AG04449 (cell line): Measurements from ENCODE around the gene MRPS15.

Experiments
- CTCF ChIA-PET: fragments of 350-600 bp; formaldehyde crosslinking; extraction: SDS; loops from one replicate; lab custom pipeline; 2021; ENCODE audit warnings: antibody characterized with exemption; lab: Yijun Ruan, JAX
- POLR2A ChIA-PET: fragments of 400-600, 350-600 bp; formaldehyde crosslinking; extraction: SDS; loops from one replicate; lab custom pipeline; 2020; ENCODE audit warnings: antibody characterized with exemption, inconsistent platforms; lab: Yijun Ruan, JAX
- DNase-seq: peaks from one replicate; pipeline ENCODE4 v3.0.0-alpha.2; 2010; ENCODE audit warnings: low read depth, low spot score
- H3K4me3 ChIP-seq: 2 replicates; pipeline ENCODE4 v1.5.1; 2011; ENCODE audit warnings: low read depth, mild to moderate bottlenecking, control low read depth, low read length
- CTCF ChIP-seq: IDR thresholded peaks from one replicate; pipeline ENCODE4 v1.5.1; 2011; ENCODE audit warnings: mild to moderate bottlenecking, moderate library complexity, low read length, control low read depth, inconsistent platforms; ENCODE audit not compliant: insufficient read depth; ENCODE audit errors: missing control alignments

MRPS15 gene

DNA sequence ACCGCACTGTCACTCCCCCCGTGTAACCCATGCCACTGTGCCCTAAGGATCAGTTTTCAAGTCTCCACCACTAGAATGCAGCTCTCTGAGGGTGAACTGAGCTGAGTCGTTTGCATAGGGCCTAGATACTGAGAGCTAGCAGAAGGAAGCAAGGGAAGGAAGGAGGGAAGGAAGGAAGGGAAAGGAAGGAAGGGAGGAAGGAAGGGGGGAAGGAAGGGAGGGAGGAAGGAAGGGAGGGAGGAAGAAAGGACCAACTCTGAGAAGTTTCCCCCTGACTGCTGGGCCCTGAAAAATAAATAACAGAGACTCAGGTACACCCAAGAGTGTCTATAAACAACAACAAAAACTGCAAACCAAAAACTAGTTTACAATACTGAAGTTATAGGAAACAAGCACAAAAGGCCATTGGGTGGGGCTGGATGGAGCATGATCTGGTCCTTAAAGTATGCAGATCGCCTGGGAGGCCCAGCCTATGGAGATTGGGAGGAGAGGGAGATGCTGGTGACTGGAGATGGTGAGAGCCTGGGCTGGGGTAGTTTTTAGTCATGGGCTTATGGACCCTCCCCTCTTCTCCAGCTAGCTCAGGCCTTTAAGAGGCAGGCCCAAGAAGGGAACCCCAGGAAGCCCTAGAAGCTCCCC, 1.7 kb upstream of the MRPS15 start:
- CTCF ChIA-PET = no interaction called here
- H3K4me3 ChIP-seq = no peak overlapping the region
- no peak for TF ChIP-seq CTCF
- POLR2A ChIA-PET = no interaction called here
- DNase-seq = no peak

DNA sequence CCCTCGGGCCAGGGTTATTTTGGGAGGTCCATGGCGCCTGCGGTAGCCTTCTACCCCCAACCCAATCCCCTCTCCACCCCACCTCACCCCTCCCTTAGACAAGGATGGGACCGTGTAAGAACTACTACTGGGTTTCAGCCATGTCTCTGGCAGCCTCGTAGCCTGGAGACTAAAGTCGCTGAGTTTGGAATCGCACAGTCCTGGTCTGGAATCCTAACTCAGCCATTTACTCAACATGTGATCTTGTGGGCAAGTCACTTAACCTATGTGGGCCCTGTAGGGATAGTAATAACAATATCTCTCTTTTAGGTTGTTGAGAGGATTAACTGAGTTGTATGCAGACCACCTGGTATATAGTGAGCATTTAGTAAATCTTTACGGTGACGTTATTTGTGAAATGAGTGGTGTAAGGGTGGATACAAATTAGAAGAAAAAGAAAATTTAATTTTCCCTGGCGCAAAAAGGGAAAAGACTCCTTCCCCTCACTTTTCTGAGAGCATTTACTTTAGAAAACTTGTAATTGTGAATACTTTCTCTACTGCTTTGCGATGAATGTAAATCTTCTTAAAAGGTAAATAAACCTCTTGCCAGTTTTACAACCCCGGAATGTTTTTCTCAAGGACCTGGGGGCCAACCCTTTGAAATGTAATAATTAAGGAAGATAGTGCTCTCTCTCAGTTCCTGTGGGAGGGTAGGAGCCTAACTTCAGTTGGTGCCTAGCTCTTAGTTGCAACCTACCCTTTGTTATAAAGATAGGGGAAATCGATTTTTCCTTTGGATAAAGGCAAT, 615 bp upstream of the MRPS15 start:
- POLR2A ChIA-PET = interaction anchor here (0.7 to 1.4 kb wide), 3 partner anchors 11 to 14 kb away, joined by 3 to 16 read pairs (median 4); partner anchors contain the start of gene OSCP1
- CTCF ChIA-PET = interaction anchor here (0.7 to 1.4 kb wide), 3 partner anchors 10 to 970 kb away, joined by 3 to 5 read pairs (median 4); partner anchors contain the start of gene OSCP1
- TF ChIP-seq CTCF = no peak
- peak overlapping the region; percentile 85 for H3K4me3 ChIP-seq
- no peak for DNase-seq

GRCh38 chr1:36463463-36463802, 751 bp downstream of the MRPS15 start:
- ChIA-PET POLR2A (interaction anchor here (1.3 to 1.4 kb wide), 2 partner anchors 9 to 13 kb away, joined by 4 to 16 read pairs; partner anchors contain the start of gene OSCP1), CTCF (interaction anchor here (1.2 kb wide), 1 partner anchor 14 kb away, joined by 5 read pairs; the partner anchor contains the start of gene OSCP1)
- peak overlapping the region; percentile 85 for H3K4me3 ChIP-seq
- TF ChIP-seq CTCF = no peak
- DNase-seq = no peak

DNA sequence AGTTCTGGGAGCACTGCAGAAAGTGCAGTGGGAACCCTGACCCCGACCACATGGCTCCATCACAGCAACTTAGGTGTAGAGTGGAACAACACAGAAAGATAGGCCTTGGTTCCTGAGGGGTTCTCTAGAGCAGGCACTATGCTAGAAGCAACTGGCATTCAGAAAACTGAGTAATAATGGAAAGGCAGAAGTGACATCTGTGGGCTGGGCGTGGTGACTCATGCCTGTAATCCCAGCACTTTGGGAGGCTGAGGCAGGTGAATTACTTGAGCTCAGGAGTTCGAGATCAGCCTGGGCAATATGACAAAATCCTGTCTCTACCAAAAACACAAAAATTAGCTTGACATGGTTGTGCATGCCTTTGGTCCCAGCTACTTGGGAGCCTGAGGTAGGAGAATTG, 5.3 kb downstream of the MRPS15 start:
- TF ChIP-seq CTCF = no peak

GRCh38 chr1:36457691-36458090, 6.5 kb downstream of the MRPS15 start:
- POLR2A ChIA-PET = no interaction called here
- DNase-seq = no peak
- CTCF ChIA-PET = no interaction called here
- H3K4me3 ChIP-seq = no peak overlapping the region
- no peak for TF ChIP-seq CTCF

More for the DNA sequence above, 5.3 kb downstream of the MRPS15 start:
- ChIA-PET POLR2A (no interaction called here), CTCF (no interaction called here)
- no peak for DNase-seq
- no peak overlapping the region for H3K4me3 ChIP-seq

GRCh38 chr1:36456391-36456928, 7.7 kb downstream of the MRPS15 start:
- H3K4me3 ChIP-seq = no peak overlapping the region
- ChIA-PET POLR2A (no interaction called here), CTCF (no interaction called here)
- TF ChIP-seq CTCF = no peak
- DNase-seq = no peak
